ENCODE results near the gene RFX7. TPM values are rescaled to one million over a fixed set of nuclear protein-coding genes. Genes with fewer than 3 reads are reported as not detected.

RFX7 gene
- total and polyA plus RNA-seq, 2 of the 8 experiments (the other 6 are each of a cell fraction or from before 2014, with no cell fraction given): 10.4 to 40.9 TPM

GRCh38 chr15:56248311-56248992, 4.8 kb upstream of the RFX7 start (continued):
- TF ChIP-seq EGR1 (IDR thresholded peaks at IDR 0.05; ENCODE audit: borderline replicate concordance, low read depth, low read length) (no peak), SP4 (IDR thresholded peaks at IDR 0.05; ENCODE audit: low read length) (no peak), HDAC6 (IDR thresholded peaks at IDR 0.05; ENCODE audit: low read depth, low read length) (no peak), CEBPB (IDR thresholded peaks at IDR 0.05; ENCODE audit: low read depth, low read length) (no peak), SRF (IDR thresholded peaks at IDR 0.05; ENCODE audit: low read depth, low read length) (no peak), EP300 (IDR thresholded peaks at IDR 0.05; ENCODE audit: borderline replicate concordance in 1 of 2, low read depth in 2 of 2, low read length in 2 of 2) (no peak), ATF3 (IDR thresholded peaks at IDR 0.05; ENCODE audit: insufficient read depth, low read depth, low read length) (no peak), CBX5 (IDR thresholded peaks at IDR 0.05; ENCODE audit: low read depth, low read length) (no peak)

Data from H1 (cell line).